ENCODE data around the gene KRT12.

- no peak for TF ChIP-seq RARB (CRISPR knock-in tag; IDR thresholded peaks at IDR 0.05)
- TF ChIP-seq POU6F1 (CRISPR knock-in tag; IDR thresholded peaks at IDR 0.05; ENCODE audit: borderline replicate concordance, low read depth) = no peak
- TF ChIP-seq BACH2 (CRISPR knock-in tag; IDR thresholded peaks at IDR 0.05; ENCODE audit: borderline replicate concordance) = no peak
- no peak for TF ChIP-seq ZFP3 (CRISPR knock-in tag; IDR thresholded peaks at IDR 0.05)
- TF ChIP-seq ZNF565 (CRISPR knock-in tag; conservative IDR thresholded peaks at IDR 0.05; ENCODE audit: low read depth) = no peak
Observed at GRCh38 chr17:40896916-40897455, 30.0 kb upstream of the KRT12 start.

Data from SK-N-SH treated with all-trans-retinoic acid at 6 μM for 48 hours (cell line).